Muscle layer of colon (tissue), 2 donors: ENCODE results near the gene RUBCNL.
"Not testable (repeated sequence)": the region's sequence is repeated elsewhere in the genome, so short reads cannot be mapped to it uniquely, and the experiment has no call there.

ENCODE experiments used
- H3K27ac ChIP-seq: one replicate; pipeline ENCODE4 v1.7.0; 2013; ENCODE audit warnings: low read depth, mild to moderate bottlenecking, low read length, moderate library complexity
- H3K27me3 ChIP-seq, 2 donors: one replicate each; pipeline ENCODE4 v1.7.0; 2013; ENCODE audit warnings: low read length in 2 of 2, mild to moderate bottlenecking in 2 of 2; ENCODE audit not compliant: insufficient read depth in 2 of 2, control insufficient read depth in 1 of 2
- H3K36me3 ChIP-seq: one replicate; pipeline ENCODE4 v1.7.0; 2013; ENCODE audit warnings: mild to moderate bottlenecking, low read length; ENCODE audit not compliant: insufficient read depth
- H3K4me1 ChIP-seq: one replicate; pipeline ENCODE4 v1.7.0; 2013; ENCODE audit warnings: mild to moderate bottlenecking, low read length; ENCODE audit not compliant: insufficient read depth
- H3K4me3 ChIP-seq, 2 donors: one replicate each; pipeline ENCODE4 v1.7.0; 2013; ENCODE audit warnings: low read length in 2 of 2, low read depth in 1 of 2, mild to moderate bottlenecking in 1 of 2, moderate library complexity in 1 of 2
- H3K9ac ChIP-seq: one replicate; pipeline ENCODE4 v1.7.0; 2013; ENCODE audit warnings: low read length
- H3K9me3 ChIP-seq: one replicate; pipeline ENCODE4 v1.7.0; 2013; ENCODE audit warnings: mild to moderate bottlenecking, low read length
- donor health status: abdominal sarcoma.
- donor health status: Adenocarcinoma of cecum.

The RUBCNL gene

GRCh38 chr13:46372938-46373337 is 14.1 kb downstream of the RUBCNL start:
- peaks cover 15% of the 10 kb centered on the region for H3K4me1 ChIP-seq
- not testable (repeated sequence) for H3K9me3 ChIP-seq, H3K27me3 ChIP-seq, H3K9ac ChIP-seq, H3K36me3 ChIP-seq, H3K27ac ChIP-seq, H3K4me3 ChIP-seq

GRCh38 chr13:46372071-46372470 is 15.0 kb downstream of the RUBCNL start:
- no peak overlapping the region for H3K4me3 ChIP-seq
- H3K9me3 ChIP-seq: no peaks in the 10 kb centered on the region
- H3K27ac ChIP-seq: no peak overlapping the region

GRCh38 chr13:46369506-46370277 is 17.4 kb downstream of the RUBCNL start:
- H3K9me3 ChIP-seq: no peaks in the 10 kb centered on the region
- peaks cover 15% of the 10 kb centered on the region for H3K4me1 ChIP-seq
- no peaks in the 10 kb centered on the region for H3K27me3 ChIP-seq
- no peak overlapping the region for H3K27ac ChIP-seq
- H3K4me3 ChIP-seq: no peak overlapping the region
- no peak overlapping the region for H3K9ac ChIP-seq
- no peaks in the 10 kb centered on the region for H3K36me3 ChIP-seq

More at GRCh38 chr13:46372071-46372470, 15.0 kb downstream of the RUBCNL start:
- Histone ChIP-seq H3K36me3 (no peaks in the 10 kb centered on the region), H3K27me3 (no peaks in the 10 kb centered on the region), H3K9ac (no peak overlapping the region), H3K4me1 (peaks cover 15% of the 10 kb centered on the region)

GRCh38 chr13:46367617-46368327 is 19.3 kb downstream of the RUBCNL start:
- Histone ChIP-seq H3K4me1 (peaks cover 15% of the 10 kb centered on the region), H3K4me3 (no peak overlapping the region), H3K9me3 (no peaks in the 10 kb centered on the region), H3K36me3 (no peaks in the 10 kb centered on the region), H3K27me3 (no peaks in the 10 kb centered on the region), H3K27ac (no peak overlapping the region), H3K9ac (no peak overlapping the region)

- Histone ChIP-seq H3K4me3 (no peak overlapping the region), H3K4me1 (no peaks in the 10 kb centered on the region), H3K27me3 (no peaks in the 10 kb centered on the region), H3K27ac (no peak overlapping the region), H3K9me3 (no peaks in the 10 kb centered on the region), H3K9ac (no peak overlapping the region), H3K36me3 (no peaks in the 10 kb centered on the region)
Observed at GRCh38 chr13:46361276-46361934, 25.6 kb downstream of the RUBCNL start.

GRCh38 chr13:46360604-46361003 is 26.4 kb downstream of the RUBCNL start:
- Histone ChIP-seq H3K4me1 (no peaks in the 10 kb centered on the region), H3K36me3 (no peaks in the 10 kb centered on the region), H3K27ac (no peak overlapping the region), H3K4me3 (no peak overlapping the region), H3K27me3 (no peaks in the 10 kb centered on the region), H3K9me3 (no peaks in the 10 kb centered on the region), H3K9ac (no peak overlapping the region)

GRCh38 chr13:46359714-46360113 is 27.3 kb downstream of the RUBCNL start:
- no peaks in the 10 kb centered on the region for H3K27me3 ChIP-seq
- H3K27ac ChIP-seq: no peak overlapping the region
- no peaks in the 10 kb centered on the region for H3K9me3 ChIP-seq
- H3K4me3 ChIP-seq: no peak overlapping the region
- no peaks in the 10 kb centered on the region for H3K4me1 ChIP-seq
- H3K36me3 ChIP-seq: no peaks in the 10 kb centered on the region
- no peak overlapping the region for H3K9ac ChIP-seq

- no peaks in the 10 kb centered on the region for H3K36me3 ChIP-seq
- H3K9me3 ChIP-seq: no peaks in the 10 kb centered on the region
- no peak overlapping the region for H3K4me3 ChIP-seq
- H3K27ac ChIP-seq: no peak overlapping the region
- H3K27me3 ChIP-seq: no peaks in the 10 kb centered on the region
- no peak overlapping the region for H3K9ac ChIP-seq
- no peaks in the 10 kb centered on the region for H3K4me1 ChIP-seq
Observed at GRCh38 chr13:46355901-46356590, 31.0 kb downstream of the RUBCNL start.

- H3K4me1 ChIP-seq: no peaks in the 10 kb centered on the region
- H3K9me3 ChIP-seq: no peaks in the 10 kb centered on the region
- H3K36me3 ChIP-seq: no peaks in the 10 kb centered on the region
- H3K9ac ChIP-seq: no peak overlapping the region
- no peak overlapping the region for H3K27ac ChIP-seq
- H3K27me3 ChIP-seq: no peaks in the 10 kb centered on the region
- H3K4me3 ChIP-seq: no peak overlapping the region
Observed at GRCh38 chr13:46355088-46355468, 32.0 kb downstream of the RUBCNL start.

GRCh38 chr13:46354156-46355087 is 32.6 kb downstream of the RUBCNL start:
- H3K4me3 ChIP-seq: no peak overlapping the region
- no peaks in the 10 kb centered on the region for H3K4me1 ChIP-seq
- H3K36me3 ChIP-seq: no peaks in the 10 kb centered on the region
- H3K9me3 ChIP-seq: no peaks in the 10 kb centered on the region
- no peak overlapping the region for H3K9ac ChIP-seq
- H3K27ac ChIP-seq: no peak overlapping the region
- no peaks in the 10 kb centered on the region for H3K27me3 ChIP-seq
